Astrocyte (in vitro differentiated cells and primary cell): ENCODE results near the gene ADAP1. TPM values are rescaled to one million over a fixed set of nuclear protein-coding genes. Genes with fewer than 3 reads are reported as not detected.

Experiments
- DNase-seq: peaks from one replicate; pipeline ENCODE4 v3.0.0-alpha.2; 2010; ENCODE audit warnings: low read depth
- FAIRE-seq: peaks from 2 replicates; lab custom pipeline; 2011; peaks lifted over from hg19 to GRCh38; lab: Jason Lieb, UNC
- H2AFZ ChIP-seq: 2 replicates; pipeline ENCODE4 v1.6.0; 2012; ENCODE audit warnings: low read depth, low read length, inconsistent platforms
- H3K27ac ChIP-seq: 2 replicates; pipeline ENCODE4 v1.5.1; 2011; ENCODE audit warnings: low read depth, low read length, inconsistent platforms
- H3K27me3 ChIP-seq: 2 replicates; pipeline ENCODE4 v1.6.0; 2011; ENCODE audit warnings: low read length, inconsistent platforms; ENCODE audit not compliant: insufficient read depth
- H3K36me3 ChIP-seq: 2 replicates; pipeline ENCODE4 v1.5.1; 2011; ENCODE audit warnings: low read length, inconsistent platforms; ENCODE audit not compliant: insufficient read depth
- H3K4me1 ChIP-seq: 2 replicates; pipeline ENCODE4 v1.5.1; 2011; ENCODE audit warnings: low read length, inconsistent platforms; ENCODE audit not compliant: insufficient read depth
- H3K4me2 ChIP-seq: 2 replicates; pipeline ENCODE4 v1.6.0; 2012; ENCODE audit warnings: low read length, inconsistent platforms
- H3K4me3 ChIP-seq: 2 replicates; pipeline ENCODE4 v1.5.1; 2011; ENCODE audit warnings: low read depth, mild to moderate bottlenecking, low read length, inconsistent platforms; ENCODE audit not compliant: insufficient read depth
- H3K79me2 ChIP-seq: 2 replicates; pipeline ENCODE4 v1.6.0; 2012; ENCODE audit warnings: mild to moderate bottlenecking, low read length, inconsistent platforms; ENCODE audit not compliant: insufficient read depth
- H3K9ac ChIP-seq: 2 replicates; pipeline ENCODE4 v1.6.0; 2012; ENCODE audit warnings: mild to moderate bottlenecking, low read length, inconsistent platforms
- H3K9me3 ChIP-seq: 2 replicates; pipeline ENCODE4 v1.5.1; 2012; ENCODE audit warnings: low read depth, mild to moderate bottlenecking, low read length, inconsistent platforms; ENCODE audit not compliant: insufficient read depth
- H4K20me1 ChIP-seq: 2 replicates; pipeline ENCODE4 v1.6.0; 2012; ENCODE audit warnings: low read length, inconsistent platforms; ENCODE audit not compliant: insufficient read depth
- H3K27ac Mint-ChIP-seq: one replicate; pipeline ENCODE4 v1.8.0; 2021; ENCODE audit warnings: mild to moderate bottlenecking, mixed read lengths; ENCODE audit not compliant: unreplicated experiment
- H3K27me3 Mint-ChIP-seq: one replicate; pipeline ENCODE4 v1.8.0; 2021; ENCODE audit warnings: low read depth, mixed read lengths; ENCODE audit not compliant: unreplicated experiment
- H3K36me3 Mint-ChIP-seq: one replicate; pipeline ENCODE4 v1.8.0; 2021; ENCODE audit warnings: low read depth, mixed read lengths; ENCODE audit not compliant: unreplicated experiment
- H3K4me1 Mint-ChIP-seq: one replicate; pipeline ENCODE4 v1.8.0; 2021; ENCODE audit warnings: low read depth, mixed read lengths; ENCODE audit not compliant: unreplicated experiment
- H3K4me3 Mint-ChIP-seq: one replicate; pipeline ENCODE4 v1.8.0; 2021; ENCODE audit warnings: mild to moderate bottlenecking, moderate library complexity, mixed read lengths; ENCODE audit not compliant: unreplicated experiment
- H3K9me3 Mint-ChIP-seq: one replicate; pipeline ENCODE4 v1.8.0; 2021; ENCODE audit warnings: mild to moderate bottlenecking, mixed read lengths; ENCODE audit not compliant: unreplicated experiment
- CTCF ChIP-seq: IDR thresholded peaks from 2 replicates; pipeline ENCODE4 v1.5.1; 2011; ENCODE audit warnings: low read depth, mild to moderate bottlenecking, inconsistent platforms, low read length, moderate library complexity; ENCODE audit not compliant: insufficient read depth
- EZH2 ChIP-seq: IDR thresholded peaks from 2 replicates; pipeline ENCODE4 v1.6.1; 2012; ENCODE audit warnings: mild to moderate bottlenecking, low read length, inconsistent platforms; ENCODE audit not compliant: insufficient read depth
- total RNA-seq: library from RNA; stranded (reverse); gene quantifications from 2 replicates; pipeline ENCODE4 v1.2.1, GENCODE V29; 2021

ADAP1 gene
- total RNA-seq, 1 donor from 2014 or later = 4.8 TPM

GRCh38 chr7:967361-968082 is 13.0 kb upstream of the ADAP1 start:
- no peak overlapping the region for H3K4me3 Mint-ChIP-seq
- TF ChIP-seq CTCF = no peak
- TF ChIP-seq EZH2 = no peak
- no peaks in the 10 kb centered on the region for H3K9me3 Mint-ChIP-seq
- peaks cover 11% of the 10 kb centered on the region for H3K36me3 Mint-ChIP-seq
- Histone ChIP-seq H3K4me2 (no peak overlapping the region), H4K20me1 (peaks cover 56% of the 10 kb centered on the region), H3K79me2 (peaks cover 31% of the 10 kb centered on the region), H3K27ac (no peak overlapping the region), H3K4me1 (no peaks in the 10 kb centered on the region), H3K9ac (no peak overlapping the region), H3K9me3 (no peaks in the 10 kb centered on the region), H3K27me3 (no peaks in the 10 kb centered on the region), H3K36me3 (peaks cover 20% of the 10 kb centered on the region), H2AFZ (no peak overlapping the region), H3K4me3 (no peak overlapping the region)
- no peak overlapping the region for H3K27ac Mint-ChIP-seq
- peaks cover 6% of the 10 kb centered on the region for H3K4me1 Mint-ChIP-seq
- DNase-seq (no peak), FAIRE-seq (no peak)
- H3K27me3 Mint-ChIP-seq = no peaks in the 10 kb centered on the region

DNA sequence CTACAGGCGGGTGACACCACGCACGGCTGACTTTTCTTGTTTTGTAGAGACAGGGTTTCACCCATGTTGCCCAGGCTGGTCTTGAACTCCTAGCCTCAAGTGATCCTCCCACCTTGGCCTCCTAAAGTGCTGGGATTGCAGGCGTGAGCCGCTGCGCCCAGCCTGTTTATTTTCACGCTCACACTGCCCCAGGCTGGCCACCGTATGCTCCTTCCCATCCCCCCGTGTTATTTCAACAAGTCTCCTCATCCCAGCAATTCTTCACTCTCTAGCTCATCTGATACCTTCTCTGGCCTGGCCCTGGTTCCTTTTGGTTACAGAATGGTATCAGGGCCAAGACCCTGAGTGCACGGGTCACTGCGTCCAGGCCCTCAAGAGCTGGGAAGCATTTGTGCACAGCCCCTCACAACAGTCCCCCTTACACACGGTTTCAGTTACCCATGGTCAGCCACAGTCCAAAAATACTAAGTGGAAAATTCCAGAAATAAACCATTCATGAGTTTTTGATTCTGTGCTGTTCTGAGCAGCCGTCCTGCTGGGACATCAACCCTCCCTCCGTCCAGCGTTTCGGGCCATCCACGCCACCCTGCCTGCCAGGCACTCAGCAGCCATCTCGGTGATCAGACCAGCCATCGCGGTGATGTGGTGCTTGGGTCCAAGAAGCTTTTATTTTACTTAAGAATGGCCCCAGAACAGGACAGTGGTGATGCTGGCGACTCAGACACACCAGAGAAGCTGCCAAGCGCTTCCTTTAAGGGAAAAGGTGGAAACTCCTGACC is 12.0 kb upstream of the ADAP1 start:
- H3K27ac Mint-ChIP-seq = no peak overlapping the region
- FAIRE-seq = no peak

GRCh38 chr7:964401-965231 is 10.1 kb upstream of the ADAP1 start:
- Histone ChIP-seq H3K9ac (no peak overlapping the region), H3K4me2 (peak overlapping the region; percentile 12), H3K9me3 (no peaks in the 10 kb centered on the region), H3K27ac (no peak overlapping the region), H4K20me1 (peaks cover 33% of the 10 kb centered on the region), H3K36me3 (peaks cover 13% of the 10 kb centered on the region), H3K4me1 (no peaks in the 10 kb centered on the region), H2AFZ (no peak overlapping the region), H3K27me3 (no peaks in the 10 kb centered on the region), H3K4me3 (no peak overlapping the region), H3K79me2 (peaks cover 5% of the 10 kb centered on the region)
- H3K4me1 Mint-ChIP-seq = peaks cover 6% of the 10 kb centered on the region
- no peak overlapping the region for H3K27ac Mint-ChIP-seq
- DNase-seq = peak; percentile 47
- H3K27me3 Mint-ChIP-seq = peaks cover 9% of the 10 kb centered on the region
- H3K36me3 Mint-ChIP-seq = peaks cover 8% of the 10 kb centered on the region
- TF ChIP-seq EZH2 (no peak), CTCF (peak; percentile 45)
- H3K9me3 Mint-ChIP-seq = no peaks in the 10 kb centered on the region
- H3K4me3 Mint-ChIP-seq = no peak overlapping the region
- FAIRE-seq = no peak

More for the DNA sequence above, 12.0 kb upstream of the ADAP1 start:
- TF ChIP-seq EZH2 = no peak
- Histone ChIP-seq H3K9me3 (no peaks in the 10 kb centered on the region), H3K4me1 (no peaks in the 10 kb centered on the region), H3K79me2 (peaks cover 23% of the 10 kb centered on the region), H3K27ac (no peak overlapping the region), H3K27me3 (no peaks in the 10 kb centered on the region), H4K20me1 (peaks cover 48% of the 10 kb centered on the region), H3K4me3 (no peak overlapping the region), H2AFZ (no peak overlapping the region), H3K4me2 (no peak overlapping the region), H3K9ac (no peak overlapping the region), H3K36me3 (peaks cover 13% of the 10 kb centered on the region)
- Mint-ChIP-seq H3K9me3 (no peaks in the 10 kb centered on the region), H3K4me3 (no peak overlapping the region), H3K27me3 (no peaks in the 10 kb centered on the region), H3K4me1 (peaks cover 6% of the 10 kb centered on the region), H3K36me3 (peaks cover 13% of the 10 kb centered on the region)
- no peak for DNase-seq
